ENCODE results near the gene FAM168B.

GRCh38 chr2:131032393-131032836 is 60.8 kb downstream of the FAM168B start:
- TF ChIP-seq ISL1 (CRISPR knock-in tag; IDR thresholded peaks at IDR 0.05) (no peak), ZFP3 (CRISPR knock-in tag; IDR thresholded peaks at IDR 0.05) (no peak), BACH2 (CRISPR knock-in tag; IDR thresholded peaks at IDR 0.05; ENCODE audit: borderline replicate concordance) (no peak), GLIS3 (CRISPR knock-in tag; IDR thresholded peaks at IDR 0.05) (no peak), ZFP30 (CRISPR knock-in tag; IDR thresholded peaks at IDR 0.05) (no peak), SNAI2 (CRISPR knock-in tag; IDR thresholded peaks at IDR 0.05) (no peak), CREB5 (CRISPR knock-in tag; IDR thresholded peaks at IDR 0.05; ENCODE audit: low read depth) (no peak), ZNF70 (CRISPR knock-in tag; IDR thresholded peaks at IDR 0.05) (no peak), ARNTL (CRISPR knock-in tag; IDR thresholded peaks at IDR 0.05; ENCODE audit: borderline replicate concordance, low read depth) (no peak), PATZ1 (CRISPR knock-in tag; IDR thresholded peaks at IDR 0.05; ENCODE audit: borderline replicate concordance) (no peak)
